Measurements from ENCODE around the gene WDR18.
A peak's percentile ranks its signal among the peaks of the same experiment; 100 is the strongest.

The WDR18 gene

GRCh38 chr19:1015782-1016646 lies 31.9 kb downstream of the WDR18 start:
- Histone ChIP-seq H3K27ac (no peak overlapping the region), H3K36me3 (peaks cover 22 to 48% (median 42%) of the 10 kb centered on the region in 3 donors), H3K9me3 (no peaks in the 10 kb centered on the region), H3K4me3 (no peak overlapping the region), H3K4me1 (peaks cover 12 to 55% (median 48%) of the 10 kb centered on the region in 4 donors), H3K27me3 (no peaks in the 10 kb centered on the region)
- DNase-seq, result no peak
- intact Hi-C loops (cut with DNase I; ENCODE audit: low total_unique reads), result loop anchor here (10.0 kb wide), 1 partner anchor 159 kb away; the partner anchor contains the start of gene SBNO2
- TF ChIP-seq CTCF (IDR thresholded peaks at IDR 0.05), result no peak

- Histone ChIP-seq H3K27ac (peak overlapping the region in 1 of 2 donors; percentile 4), H3K4me3 (no peak overlapping the region), H3K27me3 (no peaks in the 10 kb centered on the region), H3K4me1 (peaks cover 12 to 57% (median 50%) of the 10 kb centered on the region in 4 donors), H3K9me3 (no peaks in the 10 kb centered on the region), H3K36me3 (peaks cover 15 to 42% (median 35%) of the 10 kb centered on the region in 3 donors)
- TF ChIP-seq CTCF (IDR thresholded peaks at IDR 0.05), result no peak
- intact Hi-C loops (cut with DNase I; ENCODE audit: low total_unique reads), result loop anchor here (10.0 kb wide), 1 partner anchor 158 kb away; the partner anchor contains the start of gene SBNO2
- no peak for DNase-seq
These were observed 32.5 kb downstream of the WDR18 start for GRCh38 chr19:1016647-1017114.

GRCh38 chr19:1017115-1017905 lies 33.2 kb downstream of the WDR18 start:
- TF ChIP-seq CTCF (IDR thresholded peaks at IDR 0.05), result no peak
- H3K4me1 ChIP-seq, result peaks cover 12 to 63% (median 56%) of the 10 kb centered on the region in 4 donors

GRCh38 chr19:1017906-1018305 lies 33.8 kb downstream of the WDR18 start:
- Histone ChIP-seq H3K4me3 (no peak overlapping the region), H3K27me3 (no peaks in the 10 kb centered on the region), H3K27ac (no peak overlapping the region), H3K4me1 (peaks cover 12 to 67% (median 62%) of the 10 kb centered on the region in 4 donors), H3K9me3 (no peaks in the 10 kb centered on the region), H3K36me3 (peaks cover 3 to 30% (median 23%) of the 10 kb centered on the region in 3 donors)
- no peak for DNase-seq
- intact Hi-C loops (cut with DNase I; ENCODE audit: low total_unique reads), result loop anchor here (10.0 kb wide), 1 partner anchor 157 kb away; the partner anchor contains the start of gene SBNO2
- TF ChIP-seq CTCF (IDR thresholded peaks at IDR 0.05), result no peak

More at GRCh38 chr19:1017115-1017905, 33.2 kb downstream of the WDR18 start:
- Histone ChIP-seq H3K27me3 (no peaks in the 10 kb centered on the region), H3K27ac (peak overlapping the region in 1 of 2 donors; percentile 4), H3K9me3 (no peaks in the 10 kb centered on the region), H3K4me3 (no peak overlapping the region), H3K36me3 (peaks cover 9 to 36% (median 29%) of the 10 kb centered on the region in 3 donors)
- DNase-seq, result no peak
- intact Hi-C loops (cut with DNase I; ENCODE audit: low total_unique reads), result loop anchor here (10.0 kb wide), 1 partner anchor 157 kb away; the partner anchor contains the start of gene SBNO2

- peaks cover 12 to 72% (median 64%) of the 10 kb centered on the region in 4 donors for H3K4me1 ChIP-seq
- no peaks in the 10 kb centered on the region for H3K27me3 ChIP-seq
- no peak for TF ChIP-seq CTCF (IDR thresholded peaks at IDR 0.05)
- no peak for DNase-seq
- H3K36me3 ChIP-seq, result peaks cover 0 to 25% (median 18%) of the 10 kb centered on the region in 3 donors
- intact Hi-C loops (cut with DNase I; ENCODE audit: low total_unique reads), result loop anchor here (10.0 kb wide), 1 partner anchor 156 kb away; the partner anchor contains the start of gene SBNO2
- no peak overlapping the region for H3K4me3 ChIP-seq
- H3K9me3 ChIP-seq, result no peaks in the 10 kb centered on the region
- H3K27ac ChIP-seq, result no peak overlapping the region
These were observed 34.2 kb downstream of the WDR18 start for GRCh38 chr19:1018393-1018792.
